ENCODE results near the gene FBXL17. TPM values are rescaled to one million over a fixed set of nuclear protein-coding genes. Genes with fewer than 3 reads are reported as not detected.

FBXL17 gene
- total and polyA plus RNA-seq, 9 of the 15 experiments (the other 6 are each of a cell fraction or from before 2014, with no cell fraction given) = 0.32 to 5.4 (median 1.8) TPM

DNA sequence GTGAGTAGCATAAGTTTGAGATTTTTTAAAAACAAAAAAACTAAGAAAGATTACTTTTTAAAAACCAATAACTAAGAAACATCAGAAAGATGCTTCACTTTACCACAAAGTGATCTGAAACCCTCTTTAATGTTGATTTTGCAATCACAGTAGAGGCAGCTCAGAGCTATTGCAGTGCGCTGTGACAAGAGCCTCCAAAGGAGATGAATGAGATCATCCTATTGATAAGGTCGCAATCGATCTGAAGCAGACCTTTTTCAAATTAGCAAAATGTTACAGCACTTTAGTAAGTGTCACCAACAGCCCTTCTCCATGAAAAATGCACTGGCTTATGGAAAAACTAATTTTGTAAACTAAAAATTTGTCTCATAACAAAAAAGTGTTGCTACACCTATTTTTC, 426.6 kb downstream of the FBXL17 start:
- intact Hi-C loops (cut with micrococcal nuclease) (no loop called here), in situ Hi-C loops (cut with MboI) (no loop called here)
- Histone ChIP-seq H3K9me3 (replicated peaks; ENCODE audit: control insufficient read depth, insufficient read depth, low read depth, low read length) (no peaks in the 10 kb centered on the region), H3K79me2 (ENCODE audit: control insufficient read depth, insufficient read depth, low read length) (no peaks in the 10 kb centered on the region), H3K4me2 (ENCODE audit: insufficient read depth, low read length) (no peak overlapping the region), H3K4me3 (no peak overlapping the region), H3K27me3 (ENCODE audit: control insufficient read depth in 2 of 2, insufficient read depth in 2 of 2, low read length in 2 of 2) (no peaks in the 10 kb centered on the region), H3K9me1 (ENCODE audit: control insufficient read depth, insufficient read depth, low read length) (no peaks in the 10 kb centered on the region), H3K27ac (ENCODE audit: extremely low read depth, low read depth, low read length) (no peak overlapping the region), H3K4me1 (replicated peaks in 1 of 2; ENCODE audit: control insufficient read depth in 2 of 2, insufficient read depth in 2 of 2, low read length in 2 of 2) (no peaks in the 10 kb centered on the region), H3K9ac (ENCODE audit: insufficient read depth in 1 of 2, low read depth in 2 of 2, low read length in 2 of 2) (no peak overlapping the region), H2AFZ (ENCODE audit: low read depth, low read length) (no peak overlapping the region), H3K36me3 (ENCODE audit: control insufficient read depth, insufficient read depth, low read length) (no peaks in the 10 kb centered on the region), H4K20me1 (replicated peaks; ENCODE audit: control insufficient read depth, insufficient read depth, low read length) (no peaks in the 10 kb centered on the region)
- no peak for FAIRE-seq
- WGBS (ENCODE audit: insufficient coverage, low coverage, missing lambda C conversion rate) = 5% methylated on average over 3 of the region's 3 CpGs
- ChIA-PET CTCF (ENCODE audit: low intra/inter-chr PET ratio) (no interaction called here), POLR2A (no interaction called here)
- no TSS peak for BruUV-seq (replicated peaks)
- no peak for ATAC-seq
- TF ChIP-seq PPARD (CRISPR knock-in tag; IDR thresholded peaks at IDR 0.05) = no peak
- TF ChIP-seq PTBP1 (IDR thresholded peaks at IDR 0.05; ENCODE audit: low read depth, low read length) = no peak
- no peak for TF ChIP-seq NCOR1 (IDR thresholded peaks at IDR 0.05)
- TF ChIP-seq OTX1 (CRISPR knock-in tag; IDR thresholded peaks at IDR 0.05) = no peak
- no peak for TF ChIP-seq ZNF282 (CRISPR knock-in tag; IDR thresholded peaks at IDR 0.05)
- TF ChIP-seq POLR3A (IDR thresholded peaks at IDR 0.05; ENCODE audit: borderline replicate concordance, extremely low read depth, insufficient read depth, insufficient read length) = no peak
- no peak for TF ChIP-seq RBM14 (IDR thresholded peaks at IDR 0.05; ENCODE audit: borderline replicate concordance, insufficient read depth, low read depth, low read length)
- no peak for TF ChIP-seq KAT7 (CRISPR knock-in tag; IDR thresholded peaks at IDR 0.05; ENCODE audit: borderline replicate concordance)
- no peak for TF ChIP-seq SMARCB1 (IDR thresholded peaks at IDR 0.05; ENCODE audit: insufficient read length, low read depth)
- TF ChIP-seq ZNF695 (CRISPR knock-in tag; IDR thresholded peaks at IDR 0.05) = no peak
- TF ChIP-seq E2F8 (IDR thresholded peaks at IDR 0.05; ENCODE audit: low read depth, partially characterized antibody) = no peak
- TF ChIP-seq ETV5 (CRISPR knock-in tag; IDR thresholded peaks at IDR 0.05; ENCODE audit: low read depth) = no peak
- TF ChIP-seq, protein P1, sequence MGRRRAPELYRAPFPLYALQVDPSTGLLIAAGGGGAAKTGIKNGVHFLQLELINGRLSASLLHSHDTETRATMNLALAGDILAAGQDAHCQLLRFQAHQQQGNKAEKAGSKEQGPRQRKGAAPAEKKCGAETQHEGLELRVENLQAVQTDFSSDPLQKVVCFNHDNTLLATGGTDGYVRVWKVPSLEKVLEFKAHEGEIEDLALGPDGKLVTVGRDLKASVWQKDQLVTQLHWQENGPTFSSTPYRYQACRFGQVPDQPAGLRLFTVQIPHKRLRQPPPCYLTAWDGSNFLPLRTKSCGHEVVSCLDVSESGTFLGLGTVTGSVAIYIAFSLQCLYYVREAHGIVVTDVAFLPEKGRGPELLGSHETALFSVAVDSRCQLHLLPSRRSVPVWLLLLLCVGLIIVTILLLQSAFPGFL (CRISPR knock-in tag; IDR thresholded peaks at IDR 0.05) = no peak
- no peak for TF ChIP-seq TAF9B (IDR thresholded peaks at IDR 0.05; ENCODE audit: partially characterized antibody)
- no peak for TF ChIP-seq JUND (IDR thresholded peaks at IDR 0.05; ENCODE audit: borderline replicate concordance, low read depth, low read length)
- no peak for TF ChIP-seq JUND (tag; IDR thresholded peaks at IDR 0.05; ENCODE audit: borderline replicate concordance, low read depth, low read length)
- no peak for TF ChIP-seq ZNF830 (CRISPR knock-in tag; IDR thresholded peaks at IDR 0.05)
- DNase-seq (ENCODE audit: extremely low read depth in 1 of 4, low spot score in 3 of 4) = no peak

Measured in K562 (cell line).